HG03159 (cell line): Measurements from ENCODE around the gene NUTM2A.
"Not testable (repeated sequence)": the region's sequence is repeated elsewhere in the genome, so short reads cannot be mapped to it uniquely, and the experiment has no call there.

Experiments
- ATAC-seq: cut with Tn5 transposase; IDR thresholded peaks from one replicate; pipeline ENCODE4 v1.9.1; 2021; ENCODE audit warnings: mild to moderate bottlenecking, moderate library complexity; ENCODE audit not compliant: unreplicated experiment

The NUTM2A gene

DNA sequence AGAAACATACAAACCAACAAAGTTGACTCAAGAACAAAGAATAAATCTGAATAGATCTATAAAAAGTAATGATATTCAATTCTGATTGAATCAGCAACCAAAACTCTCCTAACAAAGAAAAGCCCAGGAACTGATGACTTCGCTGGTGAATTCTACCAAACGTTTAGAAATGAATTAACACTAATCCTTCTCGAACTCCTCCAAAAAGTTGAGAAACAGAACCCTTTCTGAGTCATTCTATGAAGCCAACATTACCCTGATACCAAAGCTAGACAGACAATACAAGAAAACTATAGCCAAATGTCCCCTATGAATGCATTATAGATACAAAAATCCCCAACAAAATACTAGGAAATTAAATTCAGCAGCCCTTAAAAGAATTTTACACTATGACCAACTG is 16.9 kb downstream of the NUTM2A start:
- not testable (repeated sequence) for ATAC-seq

DNA sequence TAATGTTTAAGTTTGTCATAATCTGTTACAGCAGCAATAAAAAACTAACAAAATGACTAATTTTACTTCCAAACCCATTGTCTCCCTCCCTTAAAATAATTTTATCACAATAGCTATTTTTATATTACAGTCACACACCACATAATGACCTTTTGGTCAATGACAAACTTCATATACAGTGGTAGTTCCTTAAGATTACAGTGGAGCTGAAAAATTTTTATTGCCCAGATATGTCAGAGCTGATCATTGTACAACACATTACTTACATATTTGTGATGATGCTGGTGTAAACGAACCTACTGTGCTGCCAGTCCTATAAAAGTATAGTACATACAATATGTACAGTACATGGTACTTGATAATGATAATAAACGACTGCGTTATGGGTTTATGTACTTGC is 22.1 kb downstream of the NUTM2A start:
- not testable (repeated sequence) for ATAC-seq

GRCh38 chr10:87248818-87249353 is 23.6 kb downstream of the NUTM2A start:
- not testable (repeated sequence) for ATAC-seq

DNA sequence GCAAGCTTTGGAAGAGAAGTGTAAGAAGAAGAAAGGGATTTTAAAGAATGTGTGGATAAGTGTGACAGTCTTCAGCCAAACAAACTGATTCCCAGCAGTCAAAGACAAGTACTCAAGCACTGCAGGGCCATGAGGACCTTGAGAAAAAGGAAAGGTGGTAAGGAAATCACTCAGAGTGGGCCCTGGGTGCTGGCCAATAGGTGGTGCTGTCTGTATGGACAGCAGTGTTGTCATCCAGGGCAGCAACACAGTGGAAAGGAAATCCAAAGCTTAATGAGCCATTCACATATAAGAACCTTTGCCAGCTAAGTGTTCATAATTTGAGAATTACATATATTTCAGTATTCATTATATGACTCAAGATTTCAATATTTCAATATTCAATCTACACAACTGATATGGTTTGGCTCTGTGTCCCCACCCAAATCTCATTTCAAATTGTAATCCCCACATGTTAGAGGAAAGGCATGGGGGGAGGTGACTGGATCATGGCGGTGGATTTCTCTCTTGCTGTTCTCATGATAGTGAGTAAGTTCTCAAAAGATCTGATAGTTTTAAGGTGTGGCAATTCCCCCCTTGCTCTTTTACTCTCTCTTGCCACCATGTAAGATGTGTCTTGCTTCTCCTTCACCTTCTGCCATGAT is 55.6 kb downstream of the NUTM2A start:
- not testable (repeated sequence) for ATAC-seq
